Measurements from ENCODE around the gene SEPTIN10. TPM values are rescaled to one million over a fixed set of nuclear protein-coding genes. Genes with fewer than 3 reads are reported as not detected.

Gene SEPTIN10
- total and polyA plus RNA-seq, 2 of the 8 experiments (the other 6 are each of a cell fraction or from before 2014, with no cell fraction given), result 23.7 to 101 TPM

GRCh38 chr2:109529532-109530449, 84.0 kb downstream of the SEPTIN10 start:
- TF ChIP-seq JUND (IDR thresholded peaks at IDR 0.05; ENCODE audit: low read length) (no peak), BACH1 (IDR thresholded peaks at IDR 0.05; ENCODE audit: low read length) (no peak), FOSL1 (IDR thresholded peaks at IDR 0.05; ENCODE audit: insufficient read depth, low read depth, low read length) (no peak), MAFK (IDR thresholded peaks at IDR 0.05; ENCODE audit: low read depth, low read length) (no peak), ZNF274 (IDR thresholded peaks at IDR 0.05; ENCODE audit: borderline replicate concordance, extremely low read depth, low read length) (no peak), NANOG (IDR thresholded peaks at IDR 0.05; ENCODE audit: insufficient read depth, low read depth, low read length, poor library complexity, severe bottlenecking) (no peak), CTBP2 (IDR thresholded peaks at IDR 0.05; ENCODE audit: borderline replicate concordance, insufficient read depth, insufficient read length, low read length) (no peak), SIX5 (IDR thresholded peaks at IDR 0.05; ENCODE audit: low read depth, low read length) (no peak)

More at GRCh38 chr2:109529532-109530449, 84.0 kb downstream of the SEPTIN10 start:
- no peak overlapping the region for H3K4me3 ChIP-seq (ENCODE audit: extremely low read depth in 1 of 4, insufficient read depth in 2 of 4, low read depth in 3 of 4, low read length in 4 of 4)
- H3K4me1 ChIP-seq (replicated peaks in 1 of 4; ENCODE audit: control insufficient read depth in 3 of 4, insufficient read depth in 4 of 4, low read length in 3 of 4), result no peaks in the 10 kb centered on the region
- no peaks in the 10 kb centered on the region for H3K9me3 ChIP-seq (ENCODE audit: insufficient read depth in 2 of 2, low read depth in 1 of 2, low read length in 1 of 2)
- no peak overlapping the region for H3K56ac ChIP-seq (replicated peaks; ENCODE audit: insufficient read length, low read depth, low read length)
- no peak overlapping the region for H2BK15ac ChIP-seq (ENCODE audit: low read length)
- H3K9ac ChIP-seq (replicated peaks in 1 of 4; ENCODE audit: extremely low read depth in 1 of 4, low read depth in 3 of 4, low read length in 3 of 4), result no peak overlapping the region
- no peak overlapping the region for H2AK5ac ChIP-seq (ENCODE audit: low read depth, low read length)
- CTCF ChIA-PET (ENCODE audit: partially characterized antibody), result interaction anchor here (0.5 to 7.9 kb wide), 5 partner anchors 11 to 310 kb away, joined by 3 to 67 read pairs (median 4); no protein-coding TSS in a partner anchor
- no peak overlapping the region for H4K8ac ChIP-seq (ENCODE audit: extremely low read depth, insufficient read depth, low read length)
- H3K27me3 ChIP-seq (replicated peaks in 1 of 4; ENCODE audit: control insufficient read depth in 3 of 4, extremely low read depth in 1 of 4, insufficient read depth in 3 of 4, low read length in 3 of 4), result no peaks in the 10 kb centered on the region
- H3K18ac ChIP-seq (ENCODE audit: extremely low read depth, low read length), result no peak overlapping the region
- no peak overlapping the region for H4K5ac ChIP-seq (ENCODE audit: insufficient read length, low read depth, low read length)
- H2BK120ac ChIP-seq (replicated peaks; ENCODE audit: low read depth, low read length), result no peak overlapping the region
- no peak overlapping the region for H3K23ac ChIP-seq (ENCODE audit: insufficient read length)
- H2AFZ ChIP-seq (ENCODE audit: low read length), result no peak overlapping the region
- no peaks in the 10 kb centered on the region for H3K79me1 ChIP-seq (ENCODE audit: low read depth, low read length)
- FAIRE-seq, result no peak
- H3K36me3 ChIP-seq (ENCODE audit: control insufficient read depth in 2 of 4, insufficient read depth in 4 of 4, low read length in 3 of 4), result no peaks in the 10 kb centered on the region
- peaks cover 2% of the 10 kb centered on the region; the same call in 1 of the 2 replicates for H3K23me2 ChIP-seq (ENCODE audit: low read depth, low read length)
- no peak overlapping the region for H2BK20ac ChIP-seq (ENCODE audit: low read length)
- no peak overlapping the region for H2BK5ac ChIP-seq (ENCODE audit: low read depth, low read length)
- H3K4me2 ChIP-seq (ENCODE audit: insufficient read depth in 1 of 2, low read depth in 2 of 2, low read length in 2 of 2), result no peak overlapping the region
- no peak overlapping the region for H3K4ac ChIP-seq (replicated peaks; ENCODE audit: insufficient read length, low read depth, low read length)
- no peak overlapping the region for H2BK12ac ChIP-seq (ENCODE audit: low read depth, low read length)
- no peak overlapping the region for H3K14ac ChIP-seq (ENCODE audit: insufficient read length)
- 92% methylated on average over 16 of the region's 16 CpGs; no CpG with 5 or more reads in 1 of the 2 experiments for WGBS, 2 experiments (ENCODE audit: extremely low coverage in 1 of 2, insufficient coverage in 1 of 2, insufficient read length in 1 of 2, insufficient replicate concordance in 2 of 2, low coverage in 1 of 2, low lambda C conversion rate in 2 of 2, missing lambda C conversion rate in 1 of 2)
- no peaks in the 10 kb centered on the region for H3K79me2 ChIP-seq (ENCODE audit: control insufficient read depth in 1 of 2, insufficient read depth in 2 of 2, low read length in 2 of 2)
- POLR2A ChIA-PET (ENCODE audit: partially characterized antibody), result interaction anchor here (1.5 kb wide), 1 partner anchor 10 kb away, joined by 8 read pairs; no protein-coding TSS in a partner anchor
- H3K27ac ChIP-seq (ENCODE audit: low read depth, low read length), result no peak overlapping the region
- no peaks in the 10 kb centered on the region for H4K20me1 ChIP-seq (replicated peaks in 1 of 2; ENCODE audit: control insufficient read depth in 1 of 2, insufficient read depth in 2 of 2, low read length in 2 of 2)
- no peak for DNase-seq (ENCODE audit: low read depth in 1 of 2, low spot score in 2 of 2)
- no peak overlapping the region for H4K91ac ChIP-seq (replicated peaks; ENCODE audit: insufficient read length, low read length)

All from H1 (cell line).